Fibroblast of lung (primary cell): ENCODE data around the gene COMTD1. TPM values are rescaled to one million over a fixed set of nuclear protein-coding genes. Genes with fewer than 3 reads are reported as not detected.
A peak's percentile ranks its signal among the peaks of the same experiment; 100 is the strongest.
"Not testable (repeated sequence)": the region's sequence is repeated elsewhere in the genome, so short reads cannot be mapped to it uniquely, and the experiment has no call there.

Experiments
- DNase-seq, 2 donors: peaks; one replicate each; pipeline versions ENCODE4 v3.0.0 to v3.0.0-alpha.2; 2010; ENCODE audit warnings: low read depth in 2 of 2
- H2AFZ ChIP-seq: 2 replicates; pipeline ENCODE4 v1.5.1; 2012; ENCODE audit warnings: low read length, control low read depth, inconsistent platforms
- H3K27ac ChIP-seq: 2 replicates; pipeline ENCODE4 v1.5.1; 2011; ENCODE audit warnings: low read length, control low read depth; ENCODE audit not compliant: insufficient read depth
- H3K27me3 ChIP-seq: 2 replicates; pipeline ENCODE4 v1.5.1; 2011; ENCODE audit warnings: mild to moderate bottlenecking, low read length; ENCODE audit not compliant: control insufficient read depth, insufficient read depth
- H3K36me3 ChIP-seq: 2 replicates; pipeline ENCODE4 v1.5.1; 2011; ENCODE audit warnings: low read length; ENCODE audit not compliant: control insufficient read depth, insufficient read depth
- H3K4me1 ChIP-seq: 2 replicates; pipeline ENCODE4 v1.5.1; 2011; ENCODE audit warnings: low read length; ENCODE audit not compliant: control insufficient read depth, insufficient read depth; ENCODE audit errors: extremely low read depth
- H3K4me2 ChIP-seq: 2 replicates; pipeline ENCODE4 v1.5.1; 2011; ENCODE audit warnings: low read length, control low read depth; ENCODE audit not compliant: insufficient read depth; ENCODE audit errors: extremely low read depth
- H3K4me3 ChIP-seq, 4 experiments: fragments of 200-600 bp in 1 of 4; sonication (generic) in 1 of 4; replicated peaks in 1 of 4; 2 replicates each; pipeline ENCODE4 v1.5.1; 2011 to 2016; ENCODE audit warnings: low read length in 4 of 4, low read depth in 3 of 4, mild to moderate bottlenecking in 3 of 4, control low read depth in 2 of 4, inconsistent platforms in 1 of 4, mixed read lengths in 1 of 4; ENCODE audit not compliant: insufficient read depth in 1 of 4; ENCODE audit errors: control extremely low read depth in 1 of 4
- H3K79me2 ChIP-seq: 2 replicates; pipeline ENCODE4 v1.5.1; 2012; ENCODE audit warnings: mild to moderate bottlenecking, low read length, inconsistent platforms; ENCODE audit not compliant: control insufficient read depth, insufficient read depth
- H3K9ac ChIP-seq: 2 replicates; pipeline ENCODE4 v1.5.1; 2011; ENCODE audit warnings: mild to moderate bottlenecking, low read length, control low read depth; ENCODE audit not compliant: insufficient read depth
- H3K9me3 ChIP-seq: 2 replicates; pipeline ENCODE4 v1.5.1; 2012; ENCODE audit warnings: low read depth, low read length; ENCODE audit not compliant: control insufficient read depth, insufficient read depth
- H4K20me1 ChIP-seq: 2 replicates; pipeline ENCODE4 v1.5.1; 2011; ENCODE audit warnings: low read length; ENCODE audit not compliant: control insufficient read depth, insufficient read depth; ENCODE audit errors: extremely low read depth
- CTCF ChIP-seq, 2 donors: IDR thresholded peaks in 1 of 2; conservative IDR thresholded peaks in 1 of 2; 1 replicate in 1 of 2; 2 replicates in 1 of 2; pipeline ENCODE4 v1.5.1; 2011 to 2012; ENCODE audit warnings: low read length in 2 of 2, control low read depth in 1 of 2, inconsistent platforms in 1 of 2, low read depth in 1 of 2, mild to moderate bottlenecking in 1 of 2
- EZH2 ChIP-seq: IDR thresholded peaks from 2 replicates; pipeline ENCODE4 v1.5.1; 2012; ENCODE audit warnings: low read length, control low read depth, mild to moderate bottlenecking; ENCODE audit errors: missing control alignments
- polyA plus RNA-seq, 2 donors: library from polyadenylated mRNA; depleted of rRNA in 1 of 2; stranded (reverse) in 1 of 2; unstranded in 1 of 2; fragments of >200 nt; gene quantifications; 2 replicates each; pipeline ENCODE4 v1.2.1, GENCODE V29; 2011 to 2012; ENCODE audit warnings: missing spikeins in 1 of 2
- total RNA-seq: library from RNA; depleted of rRNA; stranded (reverse); fragments of >200 nt; gene quantifications from 2 replicates; pipeline ENCODE4 v1.2.1, GENCODE V29; 2014

COMTD1 gene
- total and polyA plus RNA-seq, 2 donors (not counting 1 experiment from before 2014, with no cell fraction given), result 2.0 to 8.3 TPM

GRCh38 chr10:75197906-75198305 is 37.9 kb downstream of the COMTD1 start:
- no peak overlapping the region for H3K4me3 ChIP-seq
- H4K20me1 ChIP-seq, result no peaks in the 10 kb centered on the region
- no peak overlapping the region for H2AFZ ChIP-seq
- no peaks in the 10 kb centered on the region for H3K79me2 ChIP-seq
- H3K9me3 ChIP-seq, result no peaks in the 10 kb centered on the region
- DNase-seq, result no peak
- TF ChIP-seq CTCF (conservative IDR thresholded peaks at IDR 0.05 in 1 of 2, IDR thresholded peaks at IDR 0.05 in 1 of 2; ENCODE audit: low read depth in 1 of 2, low read length in 2 of 2), result no peak
- no peak for TF ChIP-seq EZH2
- H3K4me1 ChIP-seq, result peaks cover 9% of the 10 kb centered on the region
- H3K9ac ChIP-seq, result no peak overlapping the region
- no peak overlapping the region for H3K27ac ChIP-seq
- no peak overlapping the region for H3K4me2 ChIP-seq
- no peaks in the 10 kb centered on the region for H3K36me3 ChIP-seq
- H3K27me3 ChIP-seq, result no peaks in the 10 kb centered on the region

- no peak overlapping the region for H3K4me2 ChIP-seq
- H3K79me2 ChIP-seq, result no peaks in the 10 kb centered on the region
- no peaks in the 10 kb centered on the region for H3K36me3 ChIP-seq
- no peak overlapping the region for H2AFZ ChIP-seq
- H3K9ac ChIP-seq, result no peak overlapping the region
- H3K9me3 ChIP-seq, result no peaks in the 10 kb centered on the region
- H3K4me3 ChIP-seq, result no peak overlapping the region
- TF ChIP-seq CTCF (conservative IDR thresholded peaks at IDR 0.05 in 1 of 2, IDR thresholded peaks at IDR 0.05 in 1 of 2; ENCODE audit: low read depth in 1 of 2, low read length in 2 of 2), result no peak
- no peak for TF ChIP-seq EZH2
- DNase-seq, result no peak
- no peaks in the 10 kb centered on the region for H4K20me1 ChIP-seq
- H3K27me3 ChIP-seq, result no peaks in the 10 kb centered on the region
- peaks cover 4% of the 10 kb centered on the region for H3K4me1 ChIP-seq
- no peak overlapping the region for H3K27ac ChIP-seq
These were observed 38.7 kb downstream of the COMTD1 start for GRCh38 chr10:75197066-75197465.

GRCh38 chr10:75195035-75195763 is 40.6 kb downstream of the COMTD1 start:
- H3K4me1 ChIP-seq, result peaks cover 4% of the 10 kb centered on the region
- H3K36me3 ChIP-seq, result no peaks in the 10 kb centered on the region
- H3K4me3 ChIP-seq, result no peak overlapping the region
- H2AFZ ChIP-seq, result no peak overlapping the region
- peak; percentile 90 to 91 for DNase-seq
- no peaks in the 10 kb centered on the region for H4K20me1 ChIP-seq
- peak overlapping the region; percentile 8 for H3K27ac ChIP-seq
- H3K79me2 ChIP-seq, result no peaks in the 10 kb centered on the region
- no peaks in the 10 kb centered on the region for H3K27me3 ChIP-seq
- TF ChIP-seq EZH2, result no peak
- no peak overlapping the region for H3K9ac ChIP-seq
- H3K9me3 ChIP-seq, result no peaks in the 10 kb centered on the region
- H3K4me2 ChIP-seq, result no peak overlapping the region

- not testable (repeated sequence) for DNase-seq, H3K36me3 ChIP-seq, H3K27me3 ChIP-seq, H3K9ac ChIP-seq, H4K20me1 ChIP-seq, H2AFZ ChIP-seq, H3K4me3 ChIP-seq, H3K79me2 ChIP-seq, H3K4me1 ChIP-seq, H3K27ac ChIP-seq, H3K9me3 ChIP-seq, H3K4me2 ChIP-seq
These were observed 41.1 kb downstream of the COMTD1 start for GRCh38 chr10:75194625-75195024.
